H9 (cell line): ENCODE measurements around the gene SLC35B2. TPM values are rescaled to one million over a fixed set of nuclear protein-coding genes. Genes with fewer than 3 reads are reported as not detected.

Experiments
- DNase-seq: peaks from one replicate; pipeline ENCODE4 v3.0.0-alpha.2; 2017
- H2AFZ ChIP-seq: one replicate; pipeline ENCODE4 v1.6.1; 2013; ENCODE audit warnings: mild to moderate bottlenecking, low read length, control low read depth, moderate library complexity
- H2AK5ac ChIP-seq: 2 replicates; pipeline ENCODE4 v1.6.1; 2013; ENCODE audit warnings: low read length, control low read depth, mixed read lengths; ENCODE audit not compliant: insufficient read length
- H2BK120ac ChIP-seq: one replicate; pipeline ENCODE4 v1.6.1; 2013; ENCODE audit warnings: low read depth, mild to moderate bottlenecking, low read length, control low read depth, inconsistent platforms; ENCODE audit not compliant: poor library complexity, severe bottlenecking
- H2BK12ac ChIP-seq: 2 replicates; pipeline ENCODE4 v1.6.1; 2013; ENCODE audit warnings: low read length, control low read depth, mixed read lengths, low read depth; ENCODE audit not compliant: insufficient read length
- H2BK15ac ChIP-seq: 2 replicates; pipeline ENCODE4 v1.6.1; 2013; ENCODE audit warnings: low read depth, low read length, control low read depth
- H2BK20ac ChIP-seq: one replicate; pipeline ENCODE4 v1.6.1; 2013; ENCODE audit warnings: low read depth, mild to moderate bottlenecking, low read length, control low read depth, inconsistent platforms; ENCODE audit not compliant: poor library complexity, severe bottlenecking
- H2BK5ac ChIP-seq: 2 replicates; pipeline ENCODE4 v1.6.1; 2013; ENCODE audit warnings: low read length, control low read depth, mixed read lengths; ENCODE audit not compliant: insufficient read length
- H3K14ac ChIP-seq: 2 replicates; pipeline ENCODE4 v1.6.1; 2013; ENCODE audit warnings: low read length, control low read depth; ENCODE audit not compliant: insufficient read depth
- H3K18ac ChIP-seq: 2 replicates; pipeline ENCODE4 v1.6.1; 2013; ENCODE audit warnings: low read depth, mild to moderate bottlenecking, mixed read lengths, low read length, control low read depth; ENCODE audit not compliant: insufficient read length
- H3K23ac ChIP-seq: 2 replicates; pipeline ENCODE4 v1.6.1; 2013; ENCODE audit warnings: low read length, control low read depth, mixed read lengths, low read depth; ENCODE audit not compliant: insufficient read length
- H3K23me2 ChIP-seq: 2 replicates; pipeline ENCODE4 v1.6.1; 2013; ENCODE audit warnings: low read depth, mild to moderate bottlenecking, mixed read lengths, low read length, control low read depth; ENCODE audit not compliant: insufficient read length, poor library complexity, severe bottlenecking
- H3K27ac ChIP-seq: 2 replicates; pipeline ENCODE4 v1.5.1; 2013; ENCODE audit warnings: low read length, control low read depth, mixed read lengths, low read depth; ENCODE audit not compliant: insufficient read length
- H3K27me3 ChIP-seq: 2 replicates; pipeline ENCODE4 v1.6.1; 2013; ENCODE audit warnings: low read length, control low read depth, inconsistent platforms; ENCODE audit not compliant: insufficient read depth
- H3K4ac ChIP-seq: 2 replicates; pipeline ENCODE4 v1.6.1; 2013; ENCODE audit warnings: low read depth, mild to moderate bottlenecking, control low read depth, inconsistent platforms, low read length, moderate library complexity
- H3K4me1 ChIP-seq: 2 replicates; pipeline ENCODE4 v1.6.1; 2013; ENCODE audit warnings: low read length, control low read depth, inconsistent platforms; ENCODE audit not compliant: insufficient read depth
- H3K4me2 ChIP-seq: 2 replicates; pipeline ENCODE4 v1.6.1; 2013; ENCODE audit warnings: low read length, control low read depth, mixed read lengths; ENCODE audit not compliant: insufficient read length, insufficient read depth
- H3K56ac ChIP-seq: 2 replicates; pipeline ENCODE4 v1.6.1; 2013; ENCODE audit warnings: low read depth, mild to moderate bottlenecking, mixed read lengths, low read length, control low read depth; ENCODE audit not compliant: insufficient read length
- H3K79me1 ChIP-seq: 2 replicates; pipeline ENCODE4 v1.6.1; 2013; ENCODE audit warnings: low read depth, mild to moderate bottlenecking, moderate library complexity, low read length, control low read depth, inconsistent platforms; ENCODE audit not compliant: insufficient read depth, poor library complexity, severe bottlenecking
- H3K79me2 ChIP-seq: 2 replicates; pipeline ENCODE4 v1.6.1; 2013; ENCODE audit warnings: low read length, control low read depth, inconsistent platforms; ENCODE audit not compliant: insufficient read depth
- H3K9ac ChIP-seq: 2 replicates; pipeline ENCODE4 v1.6.1; 2013; ENCODE audit warnings: low read length, control low read depth, mixed read lengths; ENCODE audit not compliant: insufficient read length; ENCODE audit errors: extremely low read depth
- H3K9me3 ChIP-seq: one replicate; pipeline ENCODE4 v1.6.1; 2013; ENCODE audit warnings: low read depth, low read length, inconsistent platforms; ENCODE audit not compliant: control insufficient read depth
- H3T11ph ChIP-seq: one replicate; pipeline ENCODE4 v1.6.1; 2013; ENCODE audit warnings: mild to moderate bottlenecking, low read length, control low read depth, inconsistent platforms
- H4K20me1 ChIP-seq: one replicate; pipeline ENCODE4 v1.6.1; 2013; ENCODE audit not compliant: control insufficient read depth, insufficient read length, insufficient read depth
- H4K5ac ChIP-seq: 2 replicates; pipeline ENCODE4 v1.6.1; 2013; ENCODE audit warnings: low read depth, mild to moderate bottlenecking, mixed read lengths, low read length, control low read depth; ENCODE audit not compliant: insufficient read length
- H4K8ac ChIP-seq: replicated peaks from 2 replicates; pipeline ENCODE4 v1.6.1; 2013; ENCODE audit warnings: low read length, control low read depth, mixed read lengths, low read depth; ENCODE audit not compliant: insufficient read length
- H4K91ac ChIP-seq: 2 replicates; pipeline ENCODE4 v1.6.1; 2013; ENCODE audit warnings: low read depth, mild to moderate bottlenecking, moderate library complexity, mixed read lengths, low read length, control low read depth; ENCODE audit not compliant: insufficient read length
- H3K27ac Mint-ChIP-seq, 3 experiments: 2 replicates in 2 of 3; 3 replicates in 1 of 3; pipeline ENCODE4 v1.8.0; 2020 to 2021; ENCODE audit warnings: mixed read lengths in 3 of 3, mild to moderate bottlenecking in 1 of 3, moderate library complexity in 1 of 3
- H3K27me3 Mint-ChIP-seq: 2 replicates; pipeline ENCODE4 v1.8.0; 2021; ENCODE audit warnings: low read depth, mild to moderate bottlenecking, moderate library complexity, mixed read lengths
- H3K36me3 Mint-ChIP-seq, 3 experiments: 2 replicates in 2 of 3; 3 replicates in 1 of 3; pipeline ENCODE4 v1.8.0; 2020 to 2021; ENCODE audit warnings: low read depth in 3 of 3, mixed read lengths in 3 of 3; ENCODE audit not compliant: insufficient read depth in 1 of 3
- H3K4me1 Mint-ChIP-seq, 2 experiments: 2 replicates each; pipeline ENCODE4 v1.8.0; 2020; ENCODE audit warnings: mixed read lengths in 2 of 2
- H3K4me3 Mint-ChIP-seq, 2 experiments: 2 replicates in 1 of 2; 3 replicates in 1 of 2; pipeline ENCODE4 v1.8.0; 2020 to 2021; ENCODE audit warnings: mild to moderate bottlenecking in 2 of 2, mixed read lengths in 2 of 2, moderate library complexity in 1 of 2
- H3K9me3 Mint-ChIP-seq, 2 experiments: 2 replicates in 1 of 2; 3 replicates in 1 of 2; pipeline ENCODE4 v1.8.0; 2020; ENCODE audit warnings: mild to moderate bottlenecking in 2 of 2, mixed read lengths in 2 of 2, moderate library complexity in 1 of 2
- CTCF ChIP-seq: fragments of 200-600 bp; sonication (generic); conservative IDR thresholded peaks from 3 replicates; pipeline ENCODE4 v1.8.0; 2021; ENCODE audit warnings: antibody characterized with exemption, mild to moderate bottlenecking
- WGBS: extraction: QIAGEN DNeasy Blood & Tissue Kit; methylation state at CpG from one replicate; pipeline ENCODE4 v1.1.7; 2013; ENCODE audit warnings: missing lambda C conversion rate, low lambda C conversion rate, mixed read lengths; ENCODE audit not compliant: insufficient read length; ENCODE audit errors: extremely low coverage; 5-methylcytosine and 5-hydroxymethylcytosine counted together
- total RNA-seq: library from RNA; stranded (reverse); gene quantifications from 2 replicates; pipeline ENCODE4 v1.2.1, GENCODE V29; 2021

The SLC35B2 gene
- total RNA-seq, 1 experiment from 2014 or later = 34.5 TPM

- Histone ChIP-seq H4K8ac (no peak overlapping the region), H3K56ac (no peak overlapping the region), H3K18ac (no peak overlapping the region), H3K14ac (no peak overlapping the region), H3K79me2 (peaks cover 17% of the 10 kb centered on the region; the same call in 1 of the 2 replicates), H3K23ac (no peak overlapping the region), H3K27ac (no peak overlapping the region), H4K91ac (no peak overlapping the region), H4K20me1 (no peaks in the 10 kb centered on the region), H2AFZ (no peak overlapping the region), H3K27me3 (no peaks in the 10 kb centered on the region), H3K4ac (no peak overlapping the region), H3K23me2 (peaks cover 22% of the 10 kb centered on the region), H2BK20ac (no peak overlapping the region), H2BK120ac (no peak overlapping the region), H3K79me1 (peaks cover 17% of the 10 kb centered on the region), H3K4me2 (no peak overlapping the region), H2BK5ac (no peak overlapping the region), H2BK12ac (no peak overlapping the region), H3K9ac (no peak overlapping the region), H2AK5ac (no peak overlapping the region), H3K9me3 (no peaks in the 10 kb centered on the region), H2BK15ac (no peak overlapping the region), H3T11ph (no peak overlapping the region), H3K4me1 (peaks cover 22% of the 10 kb centered on the region; the same call in 1 of the 2 replicates), H4K5ac (no peak overlapping the region)
- H3K9me3 Mint-ChIP-seq = no peaks in the 10 kb centered on the region; a peak in 1 of 5 replicates
- peak; percentile 80 for DNase-seq
- H3K27me3 Mint-ChIP-seq = peaks cover 3% of the 10 kb centered on the region
- peaks cover 0 to 3% (median 2%) of the 10 kb centered on the region in 3 experiments; a peak in 3 of 7 replicates for H3K36me3 Mint-ChIP-seq
- peak overlapping the region; percentile 25 to 85 (median 81); a peak in 5 of 7 replicates for H3K27ac Mint-ChIP-seq
- H3K4me1 Mint-ChIP-seq = peaks cover 70 to 72% of the 10 kb centered on the region in 2 experiments
- peak; percentile 71 for TF ChIP-seq CTCF
- WGBS = no CpG with 5 or more reads among the region's 4 CpGs
- peak overlapping the region in 1 of 2 experiments; percentile 54; a peak in 3 of 5 replicates for H3K4me3 Mint-ChIP-seq
These were observed 35.9 kb downstream of the SLC35B2 start for GRCh38 chr6:44221291-44221960.
